Stimulated activated naive B cell treated with anti-CD40 and anti-IgM and Interleukin-4, amounts not matched to agents 10 μg/mL and 1 μg/mL and 100 μg/mL, for 72 hours (primary cell): Measurements from ENCODE around the gene USP34.

Experiments
- ATAC-seq, 2 donors: fragments of 150-1000 bp; cut with Tn5 transposase; replicated peaks; 2 replicates each; pipeline ENCODE4 v1.10.0; 2021; ENCODE audit warnings: moderate library complexity in 1 of 2
- DNase-seq: peaks from one replicate; pipeline ENCODE4 v3.0.0; 2021
- H3K27ac Mint-ChIP-seq: one replicate; pipeline ENCODE4 v1.8.0; 2022; ENCODE audit warnings: mild to moderate bottlenecking, mixed read lengths
- H3K27me3 Mint-ChIP-seq, 2 donors: one replicate each; pipeline ENCODE4 v1.8.0; 2022; ENCODE audit warnings: mixed read lengths in 2 of 2
- H3K36me3 Mint-ChIP-seq, 2 donors: one replicate each; pipeline ENCODE4 v1.8.0; 2022; ENCODE audit warnings: mixed read lengths in 2 of 2, mild to moderate bottlenecking in 1 of 2
- H3K4me1 Mint-ChIP-seq, 2 donors: one replicate each; pipeline ENCODE4 v1.8.0; 2022; ENCODE audit warnings: mixed read lengths in 2 of 2, mild to moderate bottlenecking in 1 of 2
- H3K4me3 Mint-ChIP-seq, 2 donors: one replicate each; pipeline ENCODE4 v1.8.0; 2022; ENCODE audit warnings: mild to moderate bottlenecking in 2 of 2, mixed read lengths in 2 of 2, moderate library complexity in 1 of 2
- H3K9me3 Mint-ChIP-seq, 2 donors: one replicate each; pipeline ENCODE4 v1.8.0; 2022; ENCODE audit warnings: mixed read lengths in 2 of 2, mild to moderate bottlenecking in 1 of 2

USP34 gene

GRCh38 chr2:61362873-61363272 is 108.0 kb downstream of the USP34 start:
- ATAC-seq = no peak
- Mint-ChIP-seq H3K4me1 (peaks cover 6 to 18% of the 10 kb centered on the region in 2 donors), H3K9me3 (peaks cover 0 to 4% of the 10 kb centered on the region in 2 donors)

GRCh38 chr2:61361068-61361467 is 109.8 kb downstream of the USP34 start:
- peaks cover 13 to 30% of the 10 kb centered on the region in 2 donors for H3K4me1 Mint-ChIP-seq
- no peak overlapping the region for H3K4me3 Mint-ChIP-seq
- peaks cover 36 to 66% of the 10 kb centered on the region in 2 donors for H3K36me3 Mint-ChIP-seq
- no peak overlapping the region for H3K27ac Mint-ChIP-seq
- no peaks in the 10 kb centered on the region for H3K27me3 Mint-ChIP-seq
- H3K9me3 Mint-ChIP-seq = peaks cover 0 to 4% of the 10 kb centered on the region in 2 donors
- DNase-seq (no peak), ATAC-seq (no peak)

More at GRCh38 chr2:61362873-61363272, 108.0 kb downstream of the USP34 start:
- no peaks in the 10 kb centered on the region for H3K27me3 Mint-ChIP-seq
- peaks cover 40 to 66% of the 10 kb centered on the region in 2 donors for H3K36me3 Mint-ChIP-seq
- no peak overlapping the region for H3K4me3 Mint-ChIP-seq
- DNase-seq = no peak
- no peak overlapping the region for H3K27ac Mint-ChIP-seq

DNA sequence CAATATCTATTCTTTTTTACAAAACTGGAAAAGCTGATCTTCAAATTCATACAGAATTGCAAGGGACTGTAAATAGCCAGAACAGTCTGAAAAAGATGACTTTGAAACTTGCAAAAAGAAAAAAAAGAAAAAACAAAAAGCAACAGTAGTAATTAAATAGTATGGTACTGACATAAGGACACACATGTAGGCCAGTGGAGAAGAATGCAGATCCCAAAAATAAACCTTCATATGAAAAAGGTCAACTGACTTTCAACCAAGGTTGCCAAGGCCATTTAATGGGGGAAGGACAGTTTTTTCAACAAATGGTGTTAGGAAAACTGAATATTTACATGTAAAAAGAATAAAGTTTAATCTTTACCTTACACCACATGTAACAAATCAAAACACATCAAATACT is 111.8 kb downstream of the USP34 start:
- ATAC-seq = no peak
- H3K36me3 Mint-ChIP-seq = peaks cover 45 to 72% of the 10 kb centered on the region in 2 donors
- H3K27ac Mint-ChIP-seq = no peak overlapping the region
- peaks cover under 1 to 5% of the 10 kb centered on the region in 2 donors for H3K9me3 Mint-ChIP-seq
- peaks cover 13 to 29% of the 10 kb centered on the region in 2 donors for H3K4me1 Mint-ChIP-seq
- no peak overlapping the region for H3K4me3 Mint-ChIP-seq
- H3K27me3 Mint-ChIP-seq = no peaks in the 10 kb centered on the region
- DNase-seq = no peak

DNA sequence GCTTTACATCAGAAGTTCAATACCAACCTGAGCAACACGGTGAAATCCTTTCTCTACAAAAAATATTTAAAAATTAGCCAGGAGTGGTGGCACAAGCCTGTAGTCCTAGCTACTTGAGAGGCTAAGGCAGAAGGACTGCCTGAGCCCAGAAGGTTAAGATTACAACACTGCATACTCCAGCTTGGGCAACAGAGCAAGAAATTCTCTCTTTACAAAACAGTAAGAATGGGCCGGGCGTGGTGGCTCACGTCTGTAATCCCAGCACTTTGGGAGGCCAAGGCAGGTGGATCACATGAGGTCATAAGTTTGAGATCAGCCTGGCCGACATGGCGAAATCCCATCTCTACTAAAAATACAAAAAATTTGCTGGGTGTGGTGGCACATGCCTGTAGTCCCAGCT is 113.2 kb downstream of the USP34 start:
- DNase-seq (no peak), ATAC-seq (no peak)
- Mint-ChIP-seq H3K4me3 (no peak overlapping the region), H3K4me1 (peaks cover 18 to 29% of the 10 kb centered on the region in 2 donors), H3K9me3 (peaks cover 6 to 11% of the 10 kb centered on the region in 2 donors), H3K36me3 (peaks cover 49 to 71% of the 10 kb centered on the region in 2 donors), H3K27ac (peak overlapping the region; percentile 37), H3K27me3 (no peaks in the 10 kb centered on the region)

GRCh38 chr2:61356958-61357350 is 113.9 kb downstream of the USP34 start:
- no peak overlapping the region for H3K4me3 Mint-ChIP-seq
- H3K36me3 Mint-ChIP-seq = peaks cover 47 to 67% of the 10 kb centered on the region in 2 donors
- ATAC-seq (no peak), DNase-seq (no peak)
- H3K9me3 Mint-ChIP-seq = peaks cover 6 to 7% of the 10 kb centered on the region in 2 donors
- peaks cover 17 to 29% of the 10 kb centered on the region in 2 donors for H3K4me1 Mint-ChIP-seq
- H3K27ac Mint-ChIP-seq = no peak overlapping the region
- no peaks in the 10 kb centered on the region for H3K27me3 Mint-ChIP-seq

- H3K27ac Mint-ChIP-seq = peak overlapping the region; percentile 1
- H3K4me1 Mint-ChIP-seq = peaks cover 17 to 27% of the 10 kb centered on the region in 2 donors
- DNase-seq (no peak), ATAC-seq (no peak)
- no peak overlapping the region for H3K4me3 Mint-ChIP-seq
- no peaks in the 10 kb centered on the region for H3K27me3 Mint-ChIP-seq
- H3K36me3 Mint-ChIP-seq = peaks cover 45 to 64% of the 10 kb centered on the region in 2 donors
- peaks cover 6 to 7% of the 10 kb centered on the region in 2 donors for H3K9me3 Mint-ChIP-seq
Measured at GRCh38 chr2:61356261-61356957, 114.5 kb downstream of the USP34 start.

DNA sequence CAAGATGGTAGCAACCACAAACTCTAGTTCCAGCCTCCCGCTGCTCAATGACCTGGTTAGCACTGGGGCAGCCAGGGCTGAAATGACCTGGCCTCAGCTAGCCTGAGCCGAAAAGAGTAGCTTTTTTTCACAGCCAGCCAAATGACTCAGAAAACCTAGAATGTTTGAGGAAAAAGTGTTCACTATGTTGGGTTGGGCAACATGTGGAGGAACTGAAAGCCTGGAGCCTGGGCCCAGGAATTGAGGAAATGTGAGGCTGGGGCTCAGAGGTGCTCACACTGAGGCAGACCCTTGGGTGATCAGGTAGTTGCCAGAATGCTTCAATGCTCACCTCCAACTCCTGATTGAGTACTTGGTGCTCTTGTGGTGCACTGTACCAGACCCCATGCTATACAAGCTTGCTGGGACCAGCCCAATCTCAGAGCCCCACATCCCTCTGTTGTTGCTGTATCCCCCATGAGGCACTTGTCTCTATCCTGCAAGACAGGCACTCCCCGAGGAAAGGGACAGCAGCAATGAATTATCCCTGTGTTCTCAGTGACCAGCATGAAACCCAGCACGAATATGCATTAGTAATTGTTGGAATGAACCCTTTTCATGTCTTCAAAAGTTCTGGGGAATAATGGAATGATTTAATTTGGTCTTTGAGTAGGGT is 116.2 kb downstream of the USP34 start:
- Mint-ChIP-seq H3K36me3 (peaks cover 41 to 63% of the 10 kb centered on the region in 2 donors), H3K27ac (no peak overlapping the region), H3K4me1 (peaks cover 17 to 23% of the 10 kb centered on the region in 2 donors), H3K4me3 (no peak overlapping the region), H3K9me3 (peaks cover 6 to 7% of the 10 kb centered on the region in 2 donors), H3K27me3 (no peaks in the 10 kb centered on the region)
- ATAC-seq = no peak
- DNase-seq = no peak

DNA sequence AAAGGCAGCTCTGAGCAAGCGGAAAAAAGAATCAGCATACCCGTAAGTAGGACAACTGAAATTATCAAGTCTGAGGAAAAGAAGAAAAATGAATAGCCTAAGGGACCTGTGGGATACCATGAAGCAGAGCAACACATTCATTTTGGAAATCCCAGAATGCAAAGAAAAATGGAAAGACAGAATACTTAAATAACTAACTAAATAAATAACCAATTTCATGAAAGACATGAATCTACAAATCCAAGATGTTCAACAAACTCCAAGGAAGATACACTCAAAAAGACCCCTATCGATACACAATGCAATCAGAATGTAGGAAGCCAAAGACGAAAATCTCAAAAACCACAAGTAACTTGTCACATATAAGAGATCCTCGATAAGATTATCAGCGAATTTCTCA is 117.0 kb downstream of the USP34 start:
- ATAC-seq (no peak), DNase-seq (no peak)
- peaks cover 15 to 19% of the 10 kb centered on the region in 2 donors for H3K4me1 Mint-ChIP-seq
- H3K27ac Mint-ChIP-seq = peak overlapping the region; percentile 27
- peaks cover 6 to 7% of the 10 kb centered on the region in 2 donors for H3K9me3 Mint-ChIP-seq
- H3K36me3 Mint-ChIP-seq = peaks cover 46 to 67% of the 10 kb centered on the region in 2 donors
- no peaks in the 10 kb centered on the region for H3K27me3 Mint-ChIP-seq
- no peak overlapping the region for H3K4me3 Mint-ChIP-seq

- H3K27ac Mint-ChIP-seq = no peak overlapping the region
- peaks cover 43 to 55% of the 10 kb centered on the region in 2 donors for H3K36me3 Mint-ChIP-seq
Measured at GRCh38 chr2:61350777-61351176, 120.1 kb downstream of the USP34 start.

DNA sequence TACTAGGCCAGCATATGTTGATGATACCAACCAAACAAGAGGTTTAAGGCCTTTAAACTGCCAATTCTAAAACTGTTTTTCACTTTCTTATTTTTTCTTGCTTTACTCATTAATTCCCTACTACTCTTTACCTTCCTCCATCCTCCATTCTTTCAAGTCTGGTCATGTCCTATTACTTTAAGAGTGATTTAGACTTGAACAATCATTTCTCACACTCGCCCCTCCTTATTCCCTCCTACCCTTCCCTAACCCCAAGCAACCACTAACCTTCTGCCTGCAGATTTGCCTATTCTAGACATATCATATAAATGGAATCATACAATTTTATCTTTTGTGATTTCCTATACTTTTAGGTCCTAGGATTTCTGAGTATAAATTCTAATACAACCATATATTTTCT is 127.7 kb downstream of the USP34 start:
- H3K36me3 Mint-ChIP-seq = peaks cover 22 to 48% of the 10 kb centered on the region in 2 donors

More at GRCh38 chr2:61350777-61351176, 120.1 kb downstream of the USP34 start:
- Mint-ChIP-seq H3K4me1 (peaks cover 5 to 7% of the 10 kb centered on the region in 2 donors), H3K27me3 (no peaks in the 10 kb centered on the region), H3K9me3 (peaks cover 6 to 7% of the 10 kb centered on the region in 2 donors), H3K4me3 (no peak overlapping the region)
- no peak for DNase-seq
- no peak for ATAC-seq

DNA sequence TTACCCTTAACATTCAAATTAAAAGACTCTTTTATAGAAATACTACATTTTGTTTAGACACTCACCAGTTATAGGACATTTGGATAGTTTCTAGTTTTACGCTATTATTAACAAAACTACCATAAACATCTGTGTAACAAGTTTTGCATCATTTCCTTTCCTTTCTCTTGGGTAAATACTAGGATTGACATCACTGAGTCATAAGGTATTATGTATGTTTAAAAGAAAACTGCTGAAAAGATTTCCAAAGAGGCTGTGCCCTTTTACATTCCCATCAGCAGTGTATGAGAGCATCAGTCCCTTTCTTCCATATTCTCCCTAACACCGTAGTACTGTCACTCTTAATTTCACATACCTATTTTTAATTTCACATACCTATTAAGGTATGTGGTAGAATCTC is 130.6 kb downstream of the USP34 start:
- Mint-ChIP-seq H3K4me3 (no peak overlapping the region), H3K27ac (no peak overlapping the region), H3K27me3 (no peaks in the 10 kb centered on the region), H3K4me1 (peaks cover 4 to 5% of the 10 kb centered on the region in 2 donors), H3K36me3 (peaks cover 24 to 44% of the 10 kb centered on the region in 2 donors), H3K9me3 (no peaks in the 10 kb centered on the region)
- ATAC-seq (no peak), DNase-seq (no peak)

More for the DNA sequence above, 127.7 kb downstream of the USP34 start:
- H3K4me3 Mint-ChIP-seq = no peak overlapping the region
- no peaks in the 10 kb centered on the region for H3K27me3 Mint-ChIP-seq
- no peak for ATAC-seq
- H3K9me3 Mint-ChIP-seq = no peaks in the 10 kb centered on the region
- H3K4me1 Mint-ChIP-seq = peaks cover 0 to 2% of the 10 kb centered on the region in 2 donors
- no peak for DNase-seq
- no peak overlapping the region for H3K27ac Mint-ChIP-seq

- Mint-ChIP-seq H3K36me3 (peaks cover 26 to 43% of the 10 kb centered on the region in 2 donors), H3K4me3 (no peak overlapping the region), H3K9me3 (no peaks in the 10 kb centered on the region), H3K27me3 (no peaks in the 10 kb centered on the region), H3K27ac (no peak overlapping the region), H3K4me1 (peaks cover 5 to 8% of the 10 kb centered on the region in 2 donors)
- no peak for ATAC-seq
- DNase-seq = no peak
Measured at GRCh38 chr2:61338447-61338846, 132.4 kb downstream of the USP34 start.

GRCh38 chr2:61335187-61335586 is 135.7 kb downstream of the USP34 start:
- Mint-ChIP-seq H3K36me3 (peaks cover 15 to 25% of the 10 kb centered on the region in 2 donors), H3K27ac (no peak overlapping the region), H3K9me3 (no peaks in the 10 kb centered on the region), H3K4me1 (peaks cover 5 to 6% of the 10 kb centered on the region in 2 donors), H3K4me3 (no peak overlapping the region), H3K27me3 (no peaks in the 10 kb centered on the region)
- DNase-seq (no peak), ATAC-seq (no peak)

DNA sequence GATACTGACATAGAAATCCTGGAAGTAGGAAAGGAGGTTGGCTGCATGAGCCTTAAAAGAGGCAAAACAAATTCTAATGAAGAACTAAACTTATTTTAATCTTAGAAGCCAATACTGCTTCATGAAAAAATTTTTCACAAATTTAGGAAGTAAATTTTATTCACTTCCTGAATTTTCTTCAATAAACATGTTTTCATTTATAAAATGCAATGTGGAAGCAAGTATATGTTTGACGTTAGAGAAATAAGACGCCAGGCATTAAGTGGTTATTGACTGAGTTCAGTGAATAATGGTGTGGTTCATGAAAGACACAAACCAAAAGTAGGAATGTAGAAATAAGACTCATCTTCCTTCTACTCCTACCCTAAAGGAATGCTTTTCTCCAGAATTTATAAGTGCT is 136.4 kb downstream of the USP34 start:
- H3K4me1 Mint-ChIP-seq = peaks cover 5 to 6% of the 10 kb centered on the region in 2 donors
- H3K27ac Mint-ChIP-seq = no peak overlapping the region
- no peak overlapping the region for H3K4me3 Mint-ChIP-seq
- DNase-seq (no peak), ATAC-seq (no peak)
- no peaks in the 10 kb centered on the region for H3K9me3 Mint-ChIP-seq
- no peaks in the 10 kb centered on the region for H3K27me3 Mint-ChIP-seq
- peaks cover 15 to 30% of the 10 kb centered on the region in 2 donors for H3K36me3 Mint-ChIP-seq
